B cell (primary cell): ENCODE measurements around the gene FIZ1.

Experiments
- EZH2 ChIP-seq: IDR thresholded peaks from 2 replicates; pipeline ENCODE4 v1.6.1; 2012; ENCODE audit warnings: borderline replicate concordance, low read depth, mild to moderate bottlenecking, moderate library complexity, low read length; ENCODE audit not compliant: insufficient read depth, poor library complexity, severe bottlenecking
- TF ChIP-seq, protein P1 (sequence below): fragments of 200-600 bp; IDR thresholded peaks from one replicate; pipeline ENCODE4 v1.8.0; 2022; ENCODE audit warnings: antibody characterized with exemption, mild to moderate bottlenecking

GRCh38 chr19:55545443-55545842 is 53.9 kb downstream of the FIZ1 start, which contains the start of gene SBK3:
- TF ChIP-seq, protein P1, sequence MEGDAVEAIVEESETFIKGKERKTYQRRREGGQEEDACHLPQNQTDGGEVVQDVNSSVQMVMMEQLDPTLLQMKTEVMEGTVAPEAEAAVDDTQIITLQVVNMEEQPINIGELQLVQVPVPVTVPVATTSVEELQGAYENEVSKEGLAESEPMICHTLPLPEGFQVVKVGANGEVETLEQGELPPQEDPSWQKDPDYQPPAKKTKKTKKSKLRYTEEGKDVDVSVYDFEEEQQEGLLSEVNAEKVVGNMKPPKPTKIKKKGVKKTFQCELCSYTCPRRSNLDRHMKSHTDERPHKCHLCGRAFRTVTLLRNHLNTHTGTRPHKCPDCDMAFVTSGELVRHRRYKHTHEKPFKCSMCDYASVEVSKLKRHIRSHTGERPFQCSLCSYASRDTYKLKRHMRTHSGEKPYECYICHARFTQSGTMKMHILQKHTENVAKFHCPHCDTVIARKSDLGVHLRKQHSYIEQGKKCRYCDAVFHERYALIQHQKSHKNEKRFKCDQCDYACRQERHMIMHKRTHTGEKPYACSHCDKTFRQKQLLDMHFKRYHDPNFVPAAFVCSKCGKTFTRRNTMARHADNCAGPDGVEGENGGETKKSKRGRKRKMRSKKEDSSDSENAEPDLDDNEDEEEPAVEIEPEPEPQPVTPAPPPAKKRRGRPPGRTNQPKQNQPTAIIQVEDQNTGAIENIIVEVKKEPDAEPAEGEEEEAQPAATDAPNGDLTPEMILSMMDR, result no peak
- no peak for TF ChIP-seq EZH2
